GM12892 (cell line): ENCODE data around the gene OR10A4.

Experiments used
- POLR2A ChIP-seq: IDR thresholded peaks from 2 replicates; pipeline ENCODE4 v1.6.1; 2011; ENCODE audit warnings: low read depth, low read length, control low read depth
- POLR2AphosphoS5 ChIP-seq: IDR thresholded peaks from 2 replicates; pipeline ENCODE4 v1.6.1; 2011; ENCODE audit warnings: low read depth, low read length, control low read depth
- TAF1 ChIP-seq: IDR thresholded peaks from 2 replicates; pipeline ENCODE4 v1.6.1; 2011; ENCODE audit warnings: low read depth, mild to moderate bottlenecking, control low read depth, low read length, borderline replicate concordance

GRCh38 chr11:6862961-6863360, 13.5 kb upstream of the OR10A4 start, which contains the start of gene OR10A2:
- TF ChIP-seq POLR2A (no peak), POLR2AphosphoS5 (no peak), TAF1 (no peak)
